DMS53 treated with DMSO at 0.1 percent for 48 hours (cell line): ENCODE results near the gene MEI4.
A peak's percentile ranks its signal among the peaks of the same experiment; 100 is the strongest.
"Not testable (repeated sequence)": the region's sequence is repeated elsewhere in the genome, so short reads cannot be mapped to it uniquely, and the experiment has no call there.

Experiments
- DNase-seq: peaks from one replicate; lab custom pipeline; 2025; ENCODE audit not compliant: unreplicated experiment; lab: John Stamatoyannopoulos, UW

The MEI4 gene

DNA sequence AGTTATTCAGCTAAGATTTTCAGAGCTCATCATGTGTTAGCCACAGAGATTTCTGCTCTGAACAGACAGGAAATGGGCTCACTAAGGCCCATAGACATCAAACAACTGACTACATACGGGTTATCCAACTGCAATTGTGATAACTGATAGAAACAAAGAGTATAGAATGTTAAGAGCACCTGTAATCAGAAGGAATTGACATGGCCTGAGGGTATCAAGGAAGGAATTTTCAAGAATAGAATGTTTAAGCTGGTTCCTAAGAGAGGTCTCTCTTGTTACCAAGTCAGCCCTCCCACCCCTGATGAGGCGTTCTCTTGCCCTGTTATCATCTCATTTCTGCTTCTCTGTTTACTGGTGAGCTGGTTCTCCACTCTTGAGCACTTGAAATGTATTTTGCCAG is at the start of gene MEI4:
Gene MEI4 (plus strand): TSS at position 301 of the 400 bp plus-strand sequence. CDS start 37,633 bp downstream, outside the sequence.
- no peak for DNase-seq

DNA sequence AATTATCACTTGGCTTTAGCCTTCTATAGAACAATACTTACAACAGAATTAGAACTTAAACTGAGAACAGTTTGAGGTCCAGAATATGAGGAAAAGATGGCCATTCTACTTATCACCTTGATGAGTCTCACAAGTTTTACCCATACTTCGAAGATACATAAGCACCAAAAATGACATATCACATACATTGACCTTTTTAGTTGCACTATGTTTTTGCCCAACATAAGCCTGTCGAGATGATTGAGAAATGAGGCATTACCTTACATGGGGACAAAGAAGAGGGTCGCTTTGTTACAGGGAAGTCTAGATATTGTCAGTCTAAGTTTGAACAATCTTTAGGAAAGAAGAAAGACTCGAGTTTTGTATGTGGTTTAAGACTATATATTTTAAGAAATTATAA is 48.4 kb upstream of the MEI4 start:
- no peak for DNase-seq

GRCh38 chr6:77607004-77607403 is 45.8 kb upstream of the MEI4 start:
- no peak for DNase-seq

DNA sequence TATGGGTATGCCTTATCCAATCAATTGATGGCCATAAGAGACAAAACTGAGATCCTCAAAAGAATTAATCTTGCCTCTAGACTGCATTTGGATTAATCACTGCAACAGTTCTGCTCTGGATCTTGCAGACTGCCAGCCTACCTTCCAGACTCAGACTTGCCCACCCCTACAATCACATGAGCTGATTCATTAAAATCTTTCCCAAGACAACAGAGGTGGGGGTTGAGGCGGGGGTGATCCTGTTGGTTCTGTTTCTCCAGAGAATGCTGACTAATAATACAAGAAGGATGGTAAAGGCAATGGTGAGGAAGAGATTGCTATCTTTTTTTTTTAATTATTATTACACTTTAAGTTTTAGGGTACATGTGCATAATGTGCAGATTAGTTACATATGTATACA is 43.7 kb upstream of the MEI4 start:
- DNase-seq: no peak

GRCh38 chr6:77619114-77619513 is 33.7 kb upstream of the MEI4 start:
- DNase-seq: no peak

DNA sequence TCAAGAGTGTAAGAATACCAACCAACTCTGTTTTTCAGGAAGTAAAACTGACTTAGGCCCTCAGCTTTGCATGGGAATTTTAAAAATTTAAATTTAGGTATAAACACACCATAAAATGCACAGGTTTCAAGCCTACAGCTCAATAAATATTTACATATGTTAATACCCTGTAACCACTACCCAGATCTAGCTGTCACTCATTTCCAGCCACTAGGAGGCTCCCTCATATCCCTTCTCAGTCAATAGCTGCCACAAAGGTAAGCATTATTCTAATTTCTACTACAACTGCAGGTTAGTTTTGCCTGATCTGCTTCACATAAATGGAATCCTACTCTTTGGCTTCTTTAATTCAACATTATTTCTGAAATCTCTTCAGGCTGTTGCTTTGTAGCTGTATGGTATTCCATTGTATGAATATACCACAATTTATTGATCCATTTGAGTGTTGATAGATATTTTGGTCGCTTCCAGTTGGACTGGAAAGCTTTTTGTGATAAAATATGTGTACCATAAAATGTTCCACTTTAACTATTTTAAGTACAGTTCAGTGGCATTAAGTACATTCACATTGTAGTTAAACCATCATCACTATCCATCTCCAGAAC is 32.5 kb upstream of the MEI4 start:
- no peak for DNase-seq

- DNase-seq: no peak
These were observed 28.3 kb upstream of the MEI4 start for GRCh38 chr6:77624515-77624914.

GRCh38 chr6:77626426-77626825 is 26.4 kb upstream of the MEI4 start:
- DNase-seq: no peak

- DNase-seq: no peak
These were observed 22.8 kb upstream of the MEI4 start for GRCh38 chr6:77630014-77630413.

DNA sequence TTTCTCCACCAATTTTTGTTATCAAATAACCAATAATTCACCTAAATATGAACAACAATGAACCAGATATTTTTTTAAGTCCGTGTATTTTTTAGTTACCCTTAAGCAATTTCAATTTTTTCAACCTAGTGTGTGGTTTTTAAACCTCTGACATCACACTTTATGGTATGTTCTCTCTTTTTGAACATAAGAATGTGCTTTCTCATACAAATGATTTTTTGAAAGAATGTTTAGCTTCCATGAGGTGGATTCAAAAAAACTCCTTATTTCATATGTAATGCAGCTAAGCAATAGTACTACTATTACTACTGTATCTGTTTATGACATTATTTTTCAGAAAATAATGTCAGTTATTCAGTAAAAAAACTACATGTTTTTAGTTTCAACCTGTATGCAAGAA is 19.4 kb upstream of the MEI4 start:
- no peak for DNase-seq

- no peak for DNase-seq
These were observed 18.7 kb upstream of the MEI4 start for GRCh38 chr6:77633993-77634715.

GRCh38 chr6:77638129-77638830 is 14.6 kb upstream of the MEI4 start:
- DNase-seq: no peak

DNA sequence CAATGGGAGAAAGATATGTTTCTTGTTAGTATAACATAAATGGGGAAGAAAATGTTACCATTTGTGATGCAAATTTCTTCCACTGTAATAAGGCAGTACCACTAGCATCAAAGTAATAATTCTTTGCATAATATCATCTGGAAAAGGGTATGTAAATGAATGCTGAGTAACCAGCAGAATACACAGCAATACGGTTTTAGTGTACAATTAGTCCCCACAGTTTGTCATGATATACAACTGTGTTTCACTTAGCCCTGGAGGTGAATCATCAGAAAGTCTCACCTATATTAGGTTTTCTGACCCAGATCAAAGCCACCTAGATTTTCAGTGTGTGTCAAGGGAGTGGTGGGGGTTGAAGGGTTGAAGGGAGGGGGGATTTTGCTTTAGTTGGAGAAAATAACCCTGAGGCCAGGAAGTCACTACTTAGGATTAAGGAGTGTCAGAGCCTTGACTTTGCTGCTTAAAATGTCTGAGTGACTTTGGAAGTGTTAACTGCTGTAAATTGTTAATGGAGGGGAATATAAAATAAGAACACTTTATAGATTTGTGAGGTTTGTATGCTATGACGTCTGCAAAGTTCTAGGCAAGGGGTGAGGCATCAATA is 8.6 kb upstream of the MEI4 start:
- no peak for DNase-seq

DNA sequence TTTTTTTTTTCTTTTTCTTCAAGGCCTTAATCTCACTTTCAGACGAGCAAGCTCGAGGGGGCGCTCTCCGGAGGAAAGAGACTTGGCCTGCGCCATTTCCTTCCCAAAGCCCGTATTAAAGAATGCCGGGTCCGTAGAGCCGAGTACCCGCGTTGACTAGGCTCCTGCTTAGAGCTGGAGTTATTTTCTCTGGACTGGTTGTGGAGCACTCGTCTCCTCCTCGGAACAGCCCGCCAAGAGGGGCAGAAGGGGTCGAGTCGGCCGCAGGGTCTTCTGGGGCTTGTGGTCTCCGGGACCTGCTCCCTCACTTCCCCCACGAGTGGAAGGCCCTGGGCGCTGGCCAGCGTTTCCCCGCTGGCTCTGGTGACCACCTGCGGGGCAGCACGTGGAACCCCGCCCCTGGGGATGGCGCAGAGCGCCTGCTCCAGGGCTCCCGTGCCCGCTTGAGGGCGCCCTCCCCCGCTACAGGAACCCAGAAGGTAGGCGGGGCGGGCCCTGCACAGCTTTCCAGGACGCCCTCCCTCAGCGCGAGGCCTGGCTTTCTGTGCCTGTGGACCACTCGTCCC is 2.7 kb upstream of the MEI4 start:
- DNase-seq: peak; percentile 28

GRCh38 chr6:77653816-77654215 is 977 bp downstream of the MEI4 start:
- peak; percentile 17 for DNase-seq

- DNase-seq: not testable (repeated sequence)
These were observed 2.2 kb downstream of the MEI4 start for GRCh38 chr6:77655035-77655434.

- no peak for DNase-seq
These were observed 4.3 kb downstream of the MEI4 start for GRCh38 chr6:77656999-77657764.

GRCh38 chr6:77666340-77666739 is 13.5 kb downstream of the MEI4 start:
- no peak for DNase-seq

DNA sequence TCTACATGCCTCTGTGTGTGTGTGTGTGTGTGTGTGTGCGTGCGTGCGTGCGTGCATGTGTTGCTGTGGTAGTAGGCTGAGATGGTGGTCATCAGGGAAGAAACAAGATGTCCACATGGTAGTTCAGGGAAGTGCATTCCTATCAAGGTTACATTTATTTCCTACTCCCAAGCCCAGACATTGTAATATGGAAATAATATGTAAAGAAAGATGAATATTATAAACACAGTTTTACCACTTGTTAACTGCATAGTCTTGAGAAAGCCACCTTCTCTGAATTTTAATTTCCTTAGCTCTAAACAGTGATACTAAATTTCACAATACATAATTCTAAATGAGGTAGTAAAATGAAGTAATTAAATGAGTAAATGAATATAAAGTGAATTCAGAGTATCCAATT is 14.0 kb downstream of the MEI4 start:
- no peak for DNase-seq

DNA sequence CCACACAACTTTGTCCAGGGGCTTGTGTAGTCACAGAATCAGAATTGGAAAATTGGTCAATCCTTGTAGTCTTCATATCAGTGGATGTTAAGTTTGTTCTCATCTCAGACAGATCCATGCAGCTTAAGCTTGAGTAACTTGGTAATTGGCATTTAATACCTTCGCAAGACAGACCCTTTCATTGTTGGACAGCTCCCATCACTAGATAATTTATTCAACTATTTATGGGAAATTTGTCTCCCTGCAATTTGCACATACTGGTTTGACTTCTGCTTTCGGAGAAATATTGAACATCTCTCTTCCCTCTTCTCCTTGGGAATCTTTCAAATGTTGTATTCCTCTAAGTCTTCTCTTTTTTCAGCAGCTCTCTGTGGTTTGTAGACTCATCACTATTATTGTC is 17.1 kb downstream of the MEI4 start:
- DNase-seq: no peak

GRCh38 chr6:77674211-77674610 is 21.4 kb downstream of the MEI4 start:
- DNase-seq: no peak
